H9 (cell line): ENCODE measurements around the gene NR2F1-AS1. TPM values are rescaled to one million over a fixed set of nuclear protein-coding genes. Genes with fewer than 3 reads are reported as not detected.

Experiments used
- DNase-seq: peaks from one replicate; pipeline ENCODE4 v3.0.0-alpha.2; 2017
- H2AFZ ChIP-seq: one replicate; pipeline ENCODE4 v1.6.1; 2013; ENCODE audit warnings: mild to moderate bottlenecking, low read length, control low read depth, moderate library complexity
- H2AK5ac ChIP-seq: 2 replicates; pipeline ENCODE4 v1.6.1; 2013; ENCODE audit warnings: low read length, control low read depth, mixed read lengths; ENCODE audit not compliant: insufficient read length
- H2BK120ac ChIP-seq: one replicate; pipeline ENCODE4 v1.6.1; 2013; ENCODE audit warnings: low read depth, mild to moderate bottlenecking, low read length, control low read depth, inconsistent platforms; ENCODE audit not compliant: poor library complexity, severe bottlenecking
- H2BK12ac ChIP-seq: 2 replicates; pipeline ENCODE4 v1.6.1; 2013; ENCODE audit warnings: low read length, control low read depth, mixed read lengths, low read depth; ENCODE audit not compliant: insufficient read length
- H2BK15ac ChIP-seq: 2 replicates; pipeline ENCODE4 v1.6.1; 2013; ENCODE audit warnings: low read depth, low read length, control low read depth
- H2BK20ac ChIP-seq: one replicate; pipeline ENCODE4 v1.6.1; 2013; ENCODE audit warnings: low read depth, mild to moderate bottlenecking, low read length, control low read depth, inconsistent platforms; ENCODE audit not compliant: poor library complexity, severe bottlenecking
- H2BK5ac ChIP-seq: 2 replicates; pipeline ENCODE4 v1.6.1; 2013; ENCODE audit warnings: low read length, control low read depth, mixed read lengths; ENCODE audit not compliant: insufficient read length
- H3K14ac ChIP-seq: 2 replicates; pipeline ENCODE4 v1.6.1; 2013; ENCODE audit warnings: low read length, control low read depth; ENCODE audit not compliant: insufficient read depth
- H3K18ac ChIP-seq: 2 replicates; pipeline ENCODE4 v1.6.1; 2013; ENCODE audit warnings: low read depth, mild to moderate bottlenecking, mixed read lengths, low read length, control low read depth; ENCODE audit not compliant: insufficient read length
- H3K23ac ChIP-seq: 2 replicates; pipeline ENCODE4 v1.6.1; 2013; ENCODE audit warnings: low read length, control low read depth, mixed read lengths, low read depth; ENCODE audit not compliant: insufficient read length
- H3K23me2 ChIP-seq: 2 replicates; pipeline ENCODE4 v1.6.1; 2013; ENCODE audit warnings: low read depth, mild to moderate bottlenecking, mixed read lengths, low read length, control low read depth; ENCODE audit not compliant: insufficient read length, poor library complexity, severe bottlenecking
- H3K27ac ChIP-seq: 2 replicates; pipeline ENCODE4 v1.5.1; 2013; ENCODE audit warnings: low read length, control low read depth, mixed read lengths, low read depth; ENCODE audit not compliant: insufficient read length
- H3K27me3 ChIP-seq: 2 replicates; pipeline ENCODE4 v1.6.1; 2013; ENCODE audit warnings: low read length, control low read depth, inconsistent platforms; ENCODE audit not compliant: insufficient read depth
- H3K4ac ChIP-seq: 2 replicates; pipeline ENCODE4 v1.6.1; 2013; ENCODE audit warnings: low read depth, mild to moderate bottlenecking, control low read depth, inconsistent platforms, low read length, moderate library complexity
- H3K4me1 ChIP-seq: 2 replicates; pipeline ENCODE4 v1.6.1; 2013; ENCODE audit warnings: low read length, control low read depth, inconsistent platforms; ENCODE audit not compliant: insufficient read depth
- H3K4me2 ChIP-seq: 2 replicates; pipeline ENCODE4 v1.6.1; 2013; ENCODE audit warnings: low read length, control low read depth, mixed read lengths; ENCODE audit not compliant: insufficient read length, insufficient read depth
- H3K56ac ChIP-seq: 2 replicates; pipeline ENCODE4 v1.6.1; 2013; ENCODE audit warnings: low read depth, mild to moderate bottlenecking, mixed read lengths, low read length, control low read depth; ENCODE audit not compliant: insufficient read length
- H3K79me1 ChIP-seq: 2 replicates; pipeline ENCODE4 v1.6.1; 2013; ENCODE audit warnings: low read depth, mild to moderate bottlenecking, moderate library complexity, low read length, control low read depth, inconsistent platforms; ENCODE audit not compliant: insufficient read depth, poor library complexity, severe bottlenecking
- H3K79me2 ChIP-seq: 2 replicates; pipeline ENCODE4 v1.6.1; 2013; ENCODE audit warnings: low read length, control low read depth, inconsistent platforms; ENCODE audit not compliant: insufficient read depth
- H3K9ac ChIP-seq: 2 replicates; pipeline ENCODE4 v1.6.1; 2013; ENCODE audit warnings: low read length, control low read depth, mixed read lengths; ENCODE audit not compliant: insufficient read length; ENCODE audit errors: extremely low read depth
- H3K9me3 ChIP-seq: one replicate; pipeline ENCODE4 v1.6.1; 2013; ENCODE audit warnings: low read depth, low read length, inconsistent platforms; ENCODE audit not compliant: control insufficient read depth
- H3T11ph ChIP-seq: one replicate; pipeline ENCODE4 v1.6.1; 2013; ENCODE audit warnings: mild to moderate bottlenecking, low read length, control low read depth, inconsistent platforms
- H4K20me1 ChIP-seq: one replicate; pipeline ENCODE4 v1.6.1; 2013; ENCODE audit not compliant: control insufficient read depth, insufficient read length, insufficient read depth
- H4K5ac ChIP-seq: 2 replicates; pipeline ENCODE4 v1.6.1; 2013; ENCODE audit warnings: low read depth, mild to moderate bottlenecking, mixed read lengths, low read length, control low read depth; ENCODE audit not compliant: insufficient read length
- H4K8ac ChIP-seq: replicated peaks from 2 replicates; pipeline ENCODE4 v1.6.1; 2013; ENCODE audit warnings: low read length, control low read depth, mixed read lengths, low read depth; ENCODE audit not compliant: insufficient read length
- H4K91ac ChIP-seq: 2 replicates; pipeline ENCODE4 v1.6.1; 2013; ENCODE audit warnings: low read depth, mild to moderate bottlenecking, moderate library complexity, mixed read lengths, low read length, control low read depth; ENCODE audit not compliant: insufficient read length
- H3K27ac Mint-ChIP-seq, 3 experiments: 2 replicates in 2 of 3; 3 replicates in 1 of 3; pipeline ENCODE4 v1.8.0; 2020 to 2021; ENCODE audit warnings: mixed read lengths in 3 of 3, mild to moderate bottlenecking in 1 of 3, moderate library complexity in 1 of 3
- H3K27me3 Mint-ChIP-seq: 2 replicates; pipeline ENCODE4 v1.8.0; 2021; ENCODE audit warnings: low read depth, mild to moderate bottlenecking, moderate library complexity, mixed read lengths
- H3K36me3 Mint-ChIP-seq, 3 experiments: 2 replicates in 2 of 3; 3 replicates in 1 of 3; pipeline ENCODE4 v1.8.0; 2020 to 2021; ENCODE audit warnings: low read depth in 3 of 3, mixed read lengths in 3 of 3; ENCODE audit not compliant: insufficient read depth in 1 of 3
- H3K4me1 Mint-ChIP-seq, 2 experiments: 2 replicates each; pipeline ENCODE4 v1.8.0; 2020; ENCODE audit warnings: mixed read lengths in 2 of 2
- H3K4me3 Mint-ChIP-seq, 2 experiments: 2 replicates in 1 of 2; 3 replicates in 1 of 2; pipeline ENCODE4 v1.8.0; 2020 to 2021; ENCODE audit warnings: mild to moderate bottlenecking in 2 of 2, mixed read lengths in 2 of 2, moderate library complexity in 1 of 2
- H3K9me3 Mint-ChIP-seq, 2 experiments: 2 replicates in 1 of 2; 3 replicates in 1 of 2; pipeline ENCODE4 v1.8.0; 2020; ENCODE audit warnings: mild to moderate bottlenecking in 2 of 2, mixed read lengths in 2 of 2, moderate library complexity in 1 of 2
- WGBS: extraction: QIAGEN DNeasy Blood & Tissue Kit; methylation state at CpG from one replicate; pipeline ENCODE4 v1.1.7; 2013; ENCODE audit warnings: missing lambda C conversion rate, low lambda C conversion rate, mixed read lengths; ENCODE audit not compliant: insufficient read length; ENCODE audit errors: extremely low coverage; 5-methylcytosine and 5-hydroxymethylcytosine counted together
- total RNA-seq: library from RNA; stranded (reverse); gene quantifications from 2 replicates; pipeline ENCODE4 v1.2.1, GENCODE V29; 2021
- TF ChIP-seq, protein P1 (sequence below): fragments of 200-600 bp; sonication (generic); conservative IDR thresholded peaks from 3 replicates; pipeline ENCODE4 v1.8.0; 2021; ENCODE audit warnings: antibody characterized with exemption, mild to moderate bottlenecking

Gene NR2F1-AS1
- total RNA-seq, 1 experiment from 2014 or later: 1.9 TPM

- H2BK120ac ChIP-seq: no peak overlapping the region
- peaks cover 39% of the 10 kb centered on the region for H3K27me3 ChIP-seq
- no peaks in the 10 kb centered on the region for H3K9me3 ChIP-seq
- no peak overlapping the region for H3K9ac ChIP-seq
- H4K91ac ChIP-seq: no peak overlapping the region
- no peaks in the 10 kb centered on the region for H3K4me1 ChIP-seq
- H3K4me2 ChIP-seq: peak overlapping the region; percentile 84
- Mint-ChIP-seq H3K4me1 (peaks cover 12 to 20% of the 10 kb centered on the region in 2 experiments), H3K36me3 (no peaks in the 10 kb centered on the region), H3K27ac (no peak overlapping the region), H3K9me3 (no peaks in the 10 kb centered on the region; a peak in 1 of 5 replicates), H3K27me3 (peaks cover 38% of the 10 kb centered on the region), H3K4me3 (peak overlapping the region; percentile 80 to 82)
- no peaks in the 10 kb centered on the region for H3K79me1 ChIP-seq
- peaks cover 10% of the 10 kb centered on the region for H3K23me2 ChIP-seq
- H2BK5ac ChIP-seq: no peak overlapping the region
- H2AFZ ChIP-seq: peak overlapping the region; percentile 59
- no peak overlapping the region for H2BK12ac ChIP-seq
- H2BK20ac ChIP-seq: no peak overlapping the region
- H3K27ac ChIP-seq: no peak overlapping the region
- H3K79me2 ChIP-seq: no peaks in the 10 kb centered on the region
- no peak overlapping the region for H3K4ac ChIP-seq
- no peak overlapping the region for H2BK15ac ChIP-seq
- no peak overlapping the region for H3K23ac ChIP-seq
- no peak overlapping the region for H4K5ac ChIP-seq
- H3K18ac ChIP-seq: peak overlapping the region; percentile 78
- no peak overlapping the region for H2AK5ac ChIP-seq
- no peak overlapping the region for H4K8ac ChIP-seq
- no CpG with 5 or more reads among the region's 41 CpGs for WGBS
- no peaks in the 10 kb centered on the region for H4K20me1 ChIP-seq
- no peak overlapping the region for H3T11ph ChIP-seq
- peak; percentile 72 for DNase-seq
- H3K56ac ChIP-seq: no peak overlapping the region
- TF ChIP-seq, protein P1, sequence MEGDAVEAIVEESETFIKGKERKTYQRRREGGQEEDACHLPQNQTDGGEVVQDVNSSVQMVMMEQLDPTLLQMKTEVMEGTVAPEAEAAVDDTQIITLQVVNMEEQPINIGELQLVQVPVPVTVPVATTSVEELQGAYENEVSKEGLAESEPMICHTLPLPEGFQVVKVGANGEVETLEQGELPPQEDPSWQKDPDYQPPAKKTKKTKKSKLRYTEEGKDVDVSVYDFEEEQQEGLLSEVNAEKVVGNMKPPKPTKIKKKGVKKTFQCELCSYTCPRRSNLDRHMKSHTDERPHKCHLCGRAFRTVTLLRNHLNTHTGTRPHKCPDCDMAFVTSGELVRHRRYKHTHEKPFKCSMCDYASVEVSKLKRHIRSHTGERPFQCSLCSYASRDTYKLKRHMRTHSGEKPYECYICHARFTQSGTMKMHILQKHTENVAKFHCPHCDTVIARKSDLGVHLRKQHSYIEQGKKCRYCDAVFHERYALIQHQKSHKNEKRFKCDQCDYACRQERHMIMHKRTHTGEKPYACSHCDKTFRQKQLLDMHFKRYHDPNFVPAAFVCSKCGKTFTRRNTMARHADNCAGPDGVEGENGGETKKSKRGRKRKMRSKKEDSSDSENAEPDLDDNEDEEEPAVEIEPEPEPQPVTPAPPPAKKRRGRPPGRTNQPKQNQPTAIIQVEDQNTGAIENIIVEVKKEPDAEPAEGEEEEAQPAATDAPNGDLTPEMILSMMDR: no peak
- no peak overlapping the region; the same call in 1 of the 2 replicates for H3K14ac ChIP-seq
These were observed 40.3 kb upstream of the NR2F1-AS1 start for GRCh38 chr5:93621327-93621798.
